ENCODE results near the gene ANXA6. TPM values are rescaled to one million over a fixed set of nuclear protein-coding genes. Genes with fewer than 3 reads are reported as not detected.

ANXA6 gene
- total RNA-seq, 4 donors from 2014 or later: 91.6 to 164 (median 142) TPM

- H3K4me1 ChIP-seq: peaks cover 43 to 58% of the 10 kb centered on the region in 2 donors
- intact Hi-C loops (cut with DNase I; ENCODE audit: low total_unique reads) (loop anchor here (1.0 to 2.0 kb wide), 3 partner anchors 16 to 97 kb away; partner anchors contain the start of gene ANXA6), in situ Hi-C loops (cut with MboI; ENCODE audit: low sequenced_read_pairs in 4 of 4) (loop anchor here in 1 of 4 donors (25.0 kb wide), 1 partner anchor 96 kb away; no protein-coding TSS in a partner anchor)
- no peak for TF ChIP-seq CTCF (IDR thresholded peaks at IDR 0.05 in 4 of 5, conservative IDR thresholded peaks at IDR 0.05 in 1 of 5)
- no peak for TF ChIP-seq POLR2A (IDR thresholded peaks at IDR 0.05)
- H3K27me3 ChIP-seq: no peaks in the 10 kb centered on the region
- no peaks in the 10 kb centered on the region for H3K9me3 ChIP-seq
- DNase-seq: no peak
- ATAC-seq: peak; percentile 33 to 66
- peak overlapping the region; percentile 73 to 84 (median 79) for H3K27ac ChIP-seq
- H3K36me3 ChIP-seq: peaks cover 2 to 36% of the 10 kb centered on the region in 2 donors
- peak overlapping the region in 2 of 4 donors; percentile 9 to 26 for H3K4me3 ChIP-seq
Measured at GRCh38 chr5:151140686-151141459, 16.7 kb downstream of the ANXA6 start.

- Histone ChIP-seq H3K4me3 (no peak overlapping the region), H3K27me3 (no peaks in the 10 kb centered on the region), H3K9me3 (no peaks in the 10 kb centered on the region), H3K36me3 (peaks cover 2 to 48% of the 10 kb centered on the region in 2 donors), H3K4me1 (peaks cover 33 to 45% of the 10 kb centered on the region in 2 donors), H3K27ac (peak overlapping the region in 1 of 4 donors; percentile 84)
- intact Hi-C loops (cut with DNase I; ENCODE audit: low total_unique reads) (loop anchor here (2.0 kb wide), 2 partner anchors 15 to 17 kb away; partner anchors contain the start of gene ANXA6), in situ Hi-C loops (cut with MboI; ENCODE audit: low sequenced_read_pairs in 4 of 4) (loop anchor here in 1 of 4 donors (25.0 kb wide), 1 partner anchor 98 kb away; no protein-coding TSS in a partner anchor)
- ATAC-seq (no peak), DNase-seq (no peak)
- TF ChIP-seq CTCF (IDR thresholded peaks at IDR 0.05 in 4 of 5, conservative IDR thresholded peaks at IDR 0.05 in 1 of 5): no peak
- no peak for TF ChIP-seq POLR2A (IDR thresholded peaks at IDR 0.05)
Measured at GRCh38 chr5:151139646-151140045, 17.9 kb downstream of the ANXA6 start.

- H3K27me3 ChIP-seq: no peaks in the 10 kb centered on the region
- no peaks in the 10 kb centered on the region for H3K9me3 ChIP-seq
- DNase-seq: no peak
- peak overlapping the region in 1 of 4 donors; percentile 84 for H3K27ac ChIP-seq
- H3K4me1 ChIP-seq: peaks cover 31 to 40% of the 10 kb centered on the region in 2 donors
- no peak for TF ChIP-seq POLR2A (IDR thresholded peaks at IDR 0.05)
- TF ChIP-seq CTCF (IDR thresholded peaks at IDR 0.05 in 4 of 5, conservative IDR thresholded peaks at IDR 0.05 in 1 of 5): no peak
- in situ Hi-C loops (cut with MboI; ENCODE audit: low sequenced_read_pairs in 4 of 4): loop anchor here in 1 of 4 donors (25.0 kb wide), 1 partner anchor 98 kb away; no protein-coding TSS in a partner anchor
- H3K36me3 ChIP-seq: peaks cover 2 to 54% of the 10 kb centered on the region in 2 donors
- no peak overlapping the region for H3K4me3 ChIP-seq
- no peak for ATAC-seq
- intact Hi-C loops (cut with DNase I; ENCODE audit: low total_unique reads): no loop called here
Measured at GRCh38 chr5:151139015-151139414, 18.6 kb downstream of the ANXA6 start.

- H3K36me3 ChIP-seq: peaks cover 2 to 63% of the 10 kb centered on the region in 2 donors
- H3K9me3 ChIP-seq: no peaks in the 10 kb centered on the region
- no peak for TF ChIP-seq CTCF (IDR thresholded peaks at IDR 0.05 in 4 of 5, conservative IDR thresholded peaks at IDR 0.05 in 1 of 5)
- TF ChIP-seq POLR2A (IDR thresholded peaks at IDR 0.05): no peak
- H3K4me3 ChIP-seq: no peak overlapping the region
- peaks cover 26 to 31% of the 10 kb centered on the region in 2 donors for H3K4me1 ChIP-seq
- intact Hi-C loops (cut with DNase I; ENCODE audit: low total_unique reads): no loop called here
- H3K27ac ChIP-seq: no peak overlapping the region
- no peak for ATAC-seq
- no peak for DNase-seq
- in situ Hi-C loops (cut with MboI; ENCODE audit: low sequenced_read_pairs in 4 of 4): loop anchor here in 1 of 4 donors (25.0 kb wide), 1 partner anchor 99 kb away; no protein-coding TSS in a partner anchor
- no peaks in the 10 kb centered on the region for H3K27me3 ChIP-seq
Measured at GRCh38 chr5:151138114-151138513, 19.5 kb downstream of the ANXA6 start.

Measured in gastrocnemius medialis (tissue), 4 donors.